ENCODE measurements around the gene LEO1.

Gene LEO1

GRCh38 chr15:51971375-51972133 is at the start of gene LEO1:
Gene LEO1 (minus strand): TSS chr15:51971778. CDS start chr15:51971745, 33 bp downstream.
- DNase-seq = peak; percentile 56

GRCh38 chr15:52021128-52021671 is 49.6 kb upstream of the LEO1 start:
- DNase-seq = peak; percentile 26

DNA sequence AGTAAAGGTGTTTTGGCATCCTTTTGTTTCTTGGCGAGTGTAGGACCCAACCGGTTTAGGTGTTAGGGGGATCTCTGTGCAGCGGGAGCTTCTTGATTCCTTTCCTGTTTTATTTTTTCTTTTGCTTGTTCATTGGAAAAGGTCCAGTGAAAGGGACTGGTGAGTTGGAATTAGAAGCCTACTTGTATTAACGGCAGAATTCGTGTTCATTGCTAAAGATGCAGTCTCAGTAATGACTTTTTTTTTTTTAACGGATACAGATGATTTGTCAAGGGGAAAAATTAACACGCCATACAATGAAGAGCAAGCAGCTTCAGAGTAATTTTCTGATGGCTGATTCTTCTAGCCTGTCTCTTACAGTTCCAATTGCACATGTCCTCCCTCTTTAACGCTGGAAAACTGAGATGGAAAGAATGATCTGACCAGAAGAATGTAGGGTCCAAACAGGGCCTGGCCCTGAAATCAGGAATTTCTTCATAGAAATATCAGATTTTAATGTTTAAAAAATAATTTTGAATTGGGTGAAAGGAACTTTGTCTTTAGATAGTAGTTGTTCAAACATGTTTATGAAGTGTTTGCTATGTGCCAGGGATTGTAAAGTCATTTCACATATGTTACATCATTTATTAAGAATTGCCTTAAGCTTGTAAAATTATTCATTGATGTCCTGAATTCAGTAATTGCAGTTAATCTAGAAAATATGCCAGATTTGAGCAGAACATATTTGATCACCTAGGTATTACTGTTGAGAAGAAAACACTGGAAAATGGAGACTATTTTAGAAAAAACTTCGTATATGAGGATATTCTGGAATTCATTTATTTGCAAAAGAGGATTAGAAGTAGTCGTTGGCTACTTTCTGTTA is 48.9 kb upstream of the LEO1 start:
- DNase-seq = no peak

DNA sequence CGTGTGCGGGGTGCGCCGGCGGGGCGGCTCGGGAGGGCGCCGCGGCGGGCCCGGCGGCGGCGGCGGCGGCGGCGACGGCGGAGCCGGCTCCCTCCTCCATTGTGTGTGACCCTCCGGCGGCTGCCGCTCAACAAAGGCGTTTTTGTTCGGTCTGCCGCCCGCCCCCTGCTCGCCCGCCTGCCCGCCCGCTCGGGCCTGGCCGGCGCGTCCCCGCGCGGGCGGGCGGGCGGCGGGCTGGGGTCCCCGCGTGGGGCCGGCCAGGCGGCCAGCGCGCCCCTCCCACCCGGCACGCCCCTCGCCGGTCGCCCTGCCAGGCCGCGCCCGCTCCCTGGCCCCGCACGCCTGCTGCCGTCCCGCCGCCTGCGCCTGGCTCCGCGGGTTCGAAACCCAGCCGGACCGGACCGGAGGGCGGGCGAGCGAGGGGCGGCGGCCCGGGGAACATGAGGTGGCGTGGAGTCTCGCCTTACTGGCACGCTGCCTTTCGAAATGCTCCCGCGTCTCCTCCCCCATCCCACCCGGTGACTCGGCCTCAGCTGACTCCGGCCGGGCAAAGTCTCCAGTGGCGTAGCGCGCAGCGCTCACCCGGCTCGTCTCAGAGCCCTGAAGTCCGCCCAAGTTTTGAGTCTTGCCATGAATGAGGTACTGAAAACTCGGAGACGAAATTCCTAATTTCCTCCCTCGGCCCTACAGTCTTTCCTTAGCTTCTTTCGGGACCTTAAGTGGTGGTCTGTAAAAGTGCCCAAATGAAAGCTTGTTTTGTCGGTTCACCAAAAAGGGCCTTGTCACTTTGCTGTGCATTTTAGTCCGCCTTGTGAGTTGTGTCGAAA is 48.0 kb upstream of the LEO1 start:
- peak; percentile 80 for DNase-seq

DNA sequence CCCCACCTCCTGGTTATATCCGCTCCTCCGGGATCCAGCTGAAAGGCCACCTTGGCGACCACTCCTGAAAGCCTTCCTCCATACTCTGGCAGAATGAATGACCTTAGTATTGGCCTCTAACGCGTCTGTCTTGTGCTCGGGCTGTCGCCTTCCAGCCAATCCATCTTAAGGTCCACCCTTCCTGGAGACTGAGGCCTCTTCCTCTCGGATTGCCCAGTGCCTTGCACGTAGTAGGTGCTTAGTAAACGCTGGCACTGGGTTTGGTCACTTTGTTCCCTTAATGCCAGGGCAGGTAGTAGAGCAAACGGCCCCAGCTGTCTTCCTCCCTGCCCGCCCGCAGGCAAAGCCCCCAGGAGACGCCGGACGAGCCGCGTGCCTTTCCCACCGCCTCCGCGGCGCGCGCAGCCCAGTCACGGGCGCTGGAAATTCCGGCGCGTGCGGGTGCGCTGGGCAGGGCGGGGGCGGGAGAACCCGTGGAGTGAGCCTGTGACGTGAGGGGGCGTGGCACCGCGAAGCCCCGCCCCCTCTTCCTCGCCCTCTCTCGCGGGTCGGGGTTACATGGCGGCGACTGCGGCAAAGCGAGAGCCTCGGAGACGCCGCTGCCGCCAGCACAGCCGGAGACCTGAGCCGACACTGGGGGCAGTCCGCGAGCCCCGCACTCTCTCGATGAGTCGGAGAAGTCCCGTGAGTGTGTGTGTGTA is 47.3 kb upstream of the LEO1 start, which contains the start of gene MAPK6:
Gene MAPK6, plus strand, starts transcription at position 527 of the 701 bp plus-strand sequence. CDS start 27,242 bp downstream, outside the sequence.
- DNase-seq = peak; percentile 90

GRCh38 chr15:52018244-52018643 is 46.7 kb upstream of the LEO1 start:
- DNase-seq = no peak

DNA sequence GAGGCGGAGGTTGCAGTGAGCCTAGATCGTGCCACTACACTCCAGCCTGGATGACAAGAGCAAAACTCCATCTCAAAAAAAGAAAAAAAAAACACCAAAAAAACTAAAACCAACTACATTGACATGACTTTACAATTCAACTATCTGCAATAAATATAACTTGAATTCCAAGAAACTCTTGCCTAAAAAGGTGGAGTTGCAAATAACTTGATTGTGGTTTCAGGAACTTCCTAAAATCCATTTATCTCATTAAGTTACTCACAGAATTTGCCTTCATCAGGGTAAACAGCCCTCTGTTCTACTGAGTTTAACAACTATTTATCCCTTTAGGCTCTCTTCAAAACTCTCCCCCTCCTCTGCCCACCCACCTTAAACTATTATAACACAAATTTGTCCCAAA is 44.7 kb upstream of the LEO1 start:
- DNase-seq = no peak

DNA sequence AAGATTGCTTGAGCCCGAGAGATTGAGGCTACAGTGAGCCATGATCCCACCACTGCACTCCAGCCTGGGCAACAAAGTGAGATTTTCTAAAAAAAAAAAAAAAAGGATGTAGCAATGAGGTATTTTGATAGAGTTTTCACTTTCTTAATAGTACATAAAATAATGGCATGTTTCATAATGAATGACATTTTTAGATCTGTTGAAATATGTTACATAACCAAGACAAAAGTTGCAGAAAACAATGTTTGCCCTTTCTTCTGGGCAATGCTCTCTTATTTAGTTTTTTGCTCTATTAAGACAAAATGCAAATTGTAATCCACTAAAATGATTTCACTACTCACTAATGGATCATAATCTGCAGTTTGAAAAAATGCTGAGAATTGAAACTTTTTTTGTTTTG is 43.0 kb upstream of the LEO1 start:
- no peak for DNase-seq

DNA sequence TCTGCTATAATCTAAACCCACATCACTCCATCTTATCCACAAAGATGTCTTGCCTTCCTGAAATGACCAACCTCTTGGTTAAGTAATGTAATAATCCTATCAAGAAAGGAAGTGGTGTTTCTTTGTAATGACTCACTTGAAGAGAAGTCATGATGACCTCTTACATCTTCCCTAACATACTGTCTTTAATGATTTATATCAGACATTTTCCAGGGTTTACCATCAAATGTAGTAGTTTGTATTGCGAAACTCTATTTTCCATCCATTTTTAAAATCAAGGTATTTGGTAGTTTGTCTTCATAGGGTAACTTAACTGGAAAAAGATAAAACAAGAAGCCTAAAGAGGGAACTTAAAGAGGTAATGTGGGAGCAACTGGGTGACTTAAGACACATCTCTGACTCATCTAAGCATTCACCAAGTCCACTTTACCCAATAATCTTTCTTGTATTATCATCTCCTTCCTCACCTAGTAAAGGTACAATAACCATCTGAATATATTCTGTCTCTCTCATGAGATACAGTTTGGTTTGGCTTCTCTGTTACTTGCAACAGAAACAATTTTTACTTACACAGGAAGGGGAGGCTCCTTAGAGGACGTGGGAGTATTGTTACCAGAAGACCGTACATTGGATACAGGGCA is 41.7 kb upstream of the LEO1 start:
- DNase-seq = no peak

- DNase-seq = no peak
Observed at GRCh38 chr15:52012210-52012609, 40.6 kb upstream of the LEO1 start.

- no peak for DNase-seq
Observed at GRCh38 chr15:52011711-52012144, 40.1 kb upstream of the LEO1 start.

- DNase-seq = no peak
Observed at GRCh38 chr15:52010633-52011595, 39.3 kb upstream of the LEO1 start.

- no peak for DNase-seq
Observed at GRCh38 chr15:52008698-52009434, 37.3 kb upstream of the LEO1 start.

- DNase-seq = no peak
Observed at GRCh38 chr15:52008359-52008697, 36.8 kb upstream of the LEO1 start.

DNA sequence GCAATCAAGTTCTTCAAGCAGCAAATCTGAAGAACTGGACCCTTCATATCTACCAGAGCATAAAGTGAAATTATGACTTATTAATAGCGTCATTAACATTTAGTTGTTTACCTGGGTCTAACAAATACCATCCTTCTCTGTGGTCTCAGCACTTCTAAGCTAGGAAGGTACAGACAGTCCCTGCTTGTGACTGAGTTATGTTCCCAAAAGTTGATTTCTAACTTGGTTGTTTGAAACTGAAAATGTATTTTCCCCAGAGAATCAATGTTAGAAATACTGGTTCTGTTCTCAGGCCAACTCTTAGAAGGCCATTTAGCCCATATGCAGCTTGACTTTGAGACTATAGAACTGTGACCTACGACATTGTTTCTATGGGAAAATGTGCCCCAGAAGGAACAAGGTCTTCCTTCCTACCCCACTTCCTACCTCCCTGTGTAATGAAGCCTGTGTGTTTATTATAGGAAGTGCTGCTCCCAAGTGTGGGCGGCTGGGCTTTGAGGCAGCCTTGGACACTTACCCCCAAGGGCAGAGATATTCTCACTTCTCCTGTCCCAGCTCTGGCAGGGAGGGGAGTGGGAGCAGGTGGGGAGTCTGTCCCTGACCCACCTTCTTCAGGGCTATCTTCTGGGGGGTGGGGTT is 35.2 kb upstream of the LEO1 start:
- no peak for DNase-seq

DNA sequence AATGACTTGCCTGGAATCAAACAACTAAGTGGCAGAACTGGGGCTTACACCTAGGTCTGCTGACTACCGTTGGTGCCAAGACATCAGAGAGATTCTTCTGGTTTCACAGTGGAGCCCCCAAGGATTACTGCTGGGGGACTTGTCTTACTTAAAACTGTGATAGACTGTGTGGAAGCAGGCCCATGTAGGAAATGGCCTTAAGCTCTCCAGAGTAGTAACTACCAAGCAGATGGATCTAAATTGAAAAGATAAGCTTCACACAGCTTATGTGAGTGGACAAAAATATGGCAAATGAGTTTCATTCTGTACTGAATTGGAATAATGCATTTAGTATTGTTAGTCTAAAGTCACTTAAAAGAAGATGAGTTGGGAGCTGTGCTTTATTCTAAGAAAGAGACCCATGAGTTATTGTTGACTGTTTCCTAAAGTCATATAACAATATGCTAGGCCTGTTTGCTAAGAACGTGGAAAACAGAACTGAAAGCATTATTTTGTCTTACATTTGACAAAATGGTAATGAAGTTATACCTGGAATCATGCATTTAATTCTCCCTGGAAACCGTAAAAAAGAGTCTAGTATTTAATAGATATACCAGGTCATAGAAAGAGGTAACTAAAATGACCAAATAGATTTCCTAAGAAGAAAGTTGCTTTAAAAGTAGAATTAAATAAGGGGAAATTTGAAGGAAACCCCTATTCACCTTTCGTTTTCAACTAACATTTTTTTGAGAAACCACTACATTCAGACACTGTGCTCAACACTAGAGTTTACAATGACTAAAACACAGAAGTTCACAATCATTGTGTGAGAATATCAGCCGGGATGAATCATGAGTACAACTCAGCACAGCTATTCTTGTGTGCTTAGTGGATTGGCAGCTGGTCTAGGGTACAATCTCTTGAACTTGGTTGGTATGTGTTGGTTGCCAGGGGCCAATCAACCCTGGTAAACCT is 34.4 kb upstream of the LEO1 start:
- DNase-seq = no peak

GRCh38 chr15:52004806-52005205 is 33.2 kb upstream of the LEO1 start:
- DNase-seq = no peak

DNA sequence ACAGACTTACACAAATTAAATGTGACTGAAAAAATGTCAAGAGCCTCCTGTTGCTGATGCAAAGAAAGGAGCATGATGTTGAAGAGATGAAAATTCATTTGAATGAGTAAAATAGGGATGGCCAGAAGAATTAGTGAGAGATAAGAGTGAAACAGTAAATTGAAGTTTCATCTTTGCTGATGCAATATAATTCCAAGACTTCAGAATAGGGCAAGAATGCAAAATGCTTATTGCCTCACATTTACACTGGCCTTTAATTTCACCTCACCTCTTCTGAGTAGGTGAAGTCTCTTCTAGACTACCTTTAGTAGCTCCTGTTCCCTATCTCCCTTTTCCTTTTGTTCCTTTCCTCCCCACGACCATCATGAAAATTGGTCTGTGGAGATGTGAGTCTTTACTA is 32.1 kb upstream of the LEO1 start:
- DNase-seq = no peak
